GM19455 (cell line): ENCODE measurements around the gene SMC1B.
"Not testable (repeated sequence)": the region's sequence is repeated elsewhere in the genome, so short reads cannot be mapped to it uniquely, and the experiment has no call there.

Source experiments
- ATAC-seq: cut with Tn5 transposase; IDR thresholded peaks from one replicate; pipeline ENCODE4 v1.9.1; 2021; ENCODE audit not compliant: unreplicated experiment

Gene SMC1B

DNA sequence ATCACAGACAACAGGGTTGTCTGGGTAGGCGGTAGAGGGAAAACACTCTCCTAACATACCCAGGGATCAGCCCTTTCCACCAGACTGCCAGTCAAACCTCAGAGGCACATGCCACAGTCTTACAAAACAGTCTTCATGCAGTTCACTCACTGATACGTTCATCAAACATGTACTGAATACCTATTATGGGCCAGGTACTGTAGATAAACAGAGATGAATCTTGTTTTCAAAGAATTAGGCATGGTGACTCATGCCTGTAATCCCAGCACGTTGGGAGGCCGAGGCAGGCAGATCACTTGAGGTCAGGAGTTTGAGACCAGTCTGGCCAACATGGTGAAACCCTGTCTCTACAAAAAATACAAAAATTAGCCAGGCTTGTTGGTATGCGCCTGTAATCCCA lies 60.6 kb downstream of the SMC1B start:
- ATAC-seq = not testable (repeated sequence)

- ATAC-seq = no peak
Measured at GRCh38 chr22:45351956-45352355, 61.4 kb downstream of the SMC1B start.

DNA sequence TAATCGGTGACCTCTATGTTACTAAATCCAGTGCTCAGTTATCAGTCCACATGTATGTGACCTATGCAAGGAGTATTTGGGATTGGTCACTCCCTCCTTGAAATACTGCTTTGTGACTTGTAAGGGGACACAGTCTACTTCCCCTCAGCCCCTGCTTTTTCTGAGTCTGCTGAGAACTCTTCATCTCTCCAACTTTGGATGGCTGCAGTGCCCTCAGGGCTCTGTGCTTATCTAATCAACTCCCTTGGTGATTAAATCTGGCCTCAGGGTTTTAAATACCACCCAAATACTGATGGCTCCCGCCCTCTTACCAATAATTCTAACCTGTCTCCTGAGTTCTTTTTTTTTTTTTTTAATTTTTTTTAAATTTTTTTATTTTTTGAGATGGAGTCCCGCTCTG lies 63.5 kb downstream of the SMC1B start:
- ATAC-seq = no peak

DNA sequence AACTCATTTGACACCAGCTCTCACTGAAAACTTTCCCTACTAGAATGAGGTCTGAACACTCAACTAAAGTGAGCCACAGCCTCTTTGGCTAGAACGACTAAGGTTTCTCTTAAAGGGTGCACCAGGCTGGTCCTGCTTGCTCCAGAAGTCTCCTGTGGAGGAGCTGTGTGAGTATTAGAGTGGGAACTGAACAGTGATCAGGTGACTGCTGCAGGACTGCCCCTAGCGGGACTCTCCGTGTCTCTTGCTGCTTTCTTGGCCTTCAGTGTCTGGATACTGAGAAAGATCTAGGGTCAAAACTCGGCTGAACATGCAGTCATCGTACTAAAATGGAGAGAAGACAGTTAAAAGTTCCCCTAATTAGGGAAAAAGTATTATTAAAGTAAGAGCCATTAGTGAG lies 69.1 kb downstream of the SMC1B start:
- ATAC-seq = no peak

GRCh38 chr22:45343143-45343542 lies 70.3 kb downstream of the SMC1B start:
- ATAC-seq = no peak

- ATAC-seq = no peak
Measured at GRCh38 chr22:45341498-45341897, 71.9 kb downstream of the SMC1B start.

- no peak for ATAC-seq
Measured at GRCh38 chr22:45340323-45340722, 73.1 kb downstream of the SMC1B start.

DNA sequence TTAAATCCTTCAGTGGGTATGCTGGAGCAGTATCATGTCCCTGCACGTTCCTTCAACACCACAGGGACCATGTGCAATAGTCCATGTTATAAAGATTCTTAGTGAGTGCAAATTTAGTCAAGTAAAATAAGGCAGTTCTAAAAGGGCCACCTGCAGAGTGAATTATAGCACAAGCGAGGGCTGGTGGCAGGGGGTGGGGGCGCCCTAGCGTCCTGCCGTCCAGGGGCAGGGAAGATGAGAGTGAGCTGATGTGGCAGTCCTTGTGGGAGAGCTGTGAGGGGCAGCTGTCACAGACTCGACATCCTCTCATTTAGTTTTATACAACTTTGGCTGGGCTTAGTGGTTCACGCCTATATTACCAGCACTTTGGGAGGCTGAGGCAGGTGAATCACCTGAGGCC lies 74.6 kb downstream of the SMC1B start:
- no peak for ATAC-seq

GRCh38 chr22:45337536-45337935 lies 75.9 kb downstream of the SMC1B start:
- ATAC-seq = no peak

DNA sequence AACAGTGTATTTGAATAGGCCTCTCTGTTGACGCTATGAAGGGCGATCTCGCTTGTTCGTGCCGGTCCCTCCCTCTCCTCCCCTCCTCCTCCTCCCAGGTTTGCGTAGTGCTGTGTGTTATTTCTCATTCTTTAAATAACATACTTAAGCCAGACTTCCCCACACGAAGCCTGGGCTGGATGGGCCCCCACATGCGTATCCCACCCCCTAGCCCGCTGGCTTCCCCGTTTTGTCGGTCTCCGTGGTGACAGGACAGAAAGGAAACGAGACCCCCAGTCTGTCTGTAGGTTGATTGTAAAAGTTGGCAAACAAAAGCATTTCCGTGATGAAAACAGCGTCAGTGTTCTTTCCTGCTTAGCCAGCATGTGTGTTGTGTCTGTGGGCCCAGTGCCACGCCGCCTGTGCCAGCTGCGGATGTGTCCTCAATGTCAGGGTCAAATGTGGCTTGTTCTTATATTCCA lies 76.4 kb downstream of the SMC1B start:
- ATAC-seq = no peak

DNA sequence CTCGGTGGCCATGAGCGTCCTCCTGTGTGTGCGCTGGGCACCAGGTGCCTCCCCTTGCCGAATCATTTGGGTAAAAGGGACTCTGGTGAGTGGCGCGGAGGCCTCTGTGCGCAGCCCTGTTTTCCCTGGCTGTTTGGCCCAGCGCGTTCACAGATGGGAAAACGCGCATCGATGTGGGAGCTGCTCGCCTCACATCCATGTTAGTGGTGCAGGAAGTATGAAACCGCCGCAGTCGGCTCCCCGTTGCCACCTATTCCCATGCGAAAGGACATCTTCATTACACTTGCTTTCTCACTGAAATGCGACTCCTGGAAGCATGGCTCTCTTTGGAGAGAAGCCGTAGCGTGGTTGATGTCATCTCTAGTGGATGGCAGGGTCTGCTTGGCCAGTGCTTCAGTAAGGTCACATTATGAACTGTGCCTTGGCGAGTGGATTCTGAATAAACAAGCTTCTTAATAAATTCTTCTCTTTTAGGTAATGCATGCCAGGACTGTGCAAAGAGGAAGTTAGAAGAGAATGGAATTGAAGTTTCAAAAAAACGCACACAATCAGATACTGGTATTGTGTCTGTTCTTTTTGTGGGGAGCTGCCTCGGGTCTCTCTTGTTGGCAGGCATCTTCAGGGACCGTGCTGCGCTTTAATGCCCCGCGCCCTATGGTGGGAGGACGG lies 77.4 kb downstream of the SMC1B start:
- no peak for ATAC-seq

DNA sequence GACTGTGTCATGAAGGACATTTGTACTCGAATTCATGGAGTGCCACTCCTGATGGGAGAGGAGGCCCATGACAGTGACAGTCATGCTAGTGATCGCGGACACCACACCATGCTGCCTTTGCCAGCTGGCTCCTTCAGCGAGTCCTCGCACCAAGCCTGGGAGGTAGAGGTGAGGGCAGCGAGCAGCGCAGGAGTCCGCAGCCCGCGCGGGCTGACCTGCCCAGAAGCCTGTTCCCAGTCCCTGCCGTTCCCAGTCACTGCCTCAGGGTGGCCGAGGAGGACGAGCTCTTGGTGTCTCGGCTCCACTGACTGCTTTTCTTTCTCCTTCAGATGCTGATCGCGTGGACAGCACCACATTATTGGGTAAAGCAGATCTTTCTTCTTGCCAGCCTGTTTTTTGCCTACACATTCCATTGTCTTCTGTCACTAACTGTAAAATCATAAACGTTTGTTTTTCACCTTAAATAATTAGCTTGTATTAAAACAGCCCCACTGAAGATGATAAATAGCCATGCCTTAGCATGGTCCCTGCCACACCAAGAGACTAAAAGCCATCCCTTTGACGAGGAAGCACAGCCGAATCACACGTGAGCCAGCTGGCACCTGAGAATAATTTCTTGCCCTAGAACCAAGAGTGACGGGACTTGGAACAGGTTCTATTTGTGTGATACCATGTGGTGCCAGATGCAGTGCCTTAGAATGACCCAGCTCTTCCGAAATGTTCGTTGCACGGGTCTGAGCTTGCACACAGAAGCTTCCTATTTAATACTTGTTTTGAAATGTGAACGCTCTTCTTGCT lies 78.2 kb downstream of the SMC1B start:
- no peak for ATAC-seq

DNA sequence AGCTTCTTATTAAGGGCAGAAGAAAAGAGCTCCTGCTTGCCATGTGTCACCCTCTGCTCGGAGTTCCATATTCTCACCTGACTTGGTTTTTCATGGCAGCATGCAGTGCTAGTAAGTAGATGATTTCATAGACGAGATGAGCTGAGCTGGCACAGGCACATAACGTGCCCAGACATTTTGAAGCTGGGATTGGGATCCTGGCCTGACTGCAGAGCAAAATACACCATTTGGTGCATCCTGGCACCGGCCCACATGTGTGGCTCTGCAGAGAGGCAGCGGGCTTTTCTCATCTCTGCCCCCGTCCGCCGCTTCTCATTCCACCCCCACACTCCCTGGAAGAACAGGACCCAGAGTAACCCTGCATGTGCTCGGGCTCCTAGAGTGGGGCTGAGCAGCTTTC lies 78.9 kb downstream of the SMC1B start:
- ATAC-seq = no peak

DNA sequence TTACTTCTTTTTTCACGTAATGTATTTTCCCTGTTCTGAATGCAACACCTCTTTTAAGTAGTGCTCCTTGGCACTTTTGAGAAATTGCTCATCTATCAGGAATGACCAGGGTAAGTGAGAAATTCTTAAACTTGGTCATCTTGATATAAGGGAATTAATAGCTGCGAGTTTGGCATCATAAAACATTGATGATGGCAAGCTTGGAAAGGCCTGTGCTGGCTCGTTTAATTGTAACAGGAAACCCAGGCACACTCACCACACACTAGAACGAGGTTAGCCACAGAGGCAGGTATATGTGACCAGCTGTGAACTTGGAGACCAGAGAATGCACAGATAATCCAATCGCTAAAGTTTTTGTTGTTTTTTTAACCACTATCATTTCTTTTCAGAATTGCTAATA lies 79.3 kb downstream of the SMC1B start:
- ATAC-seq = no peak

DNA sequence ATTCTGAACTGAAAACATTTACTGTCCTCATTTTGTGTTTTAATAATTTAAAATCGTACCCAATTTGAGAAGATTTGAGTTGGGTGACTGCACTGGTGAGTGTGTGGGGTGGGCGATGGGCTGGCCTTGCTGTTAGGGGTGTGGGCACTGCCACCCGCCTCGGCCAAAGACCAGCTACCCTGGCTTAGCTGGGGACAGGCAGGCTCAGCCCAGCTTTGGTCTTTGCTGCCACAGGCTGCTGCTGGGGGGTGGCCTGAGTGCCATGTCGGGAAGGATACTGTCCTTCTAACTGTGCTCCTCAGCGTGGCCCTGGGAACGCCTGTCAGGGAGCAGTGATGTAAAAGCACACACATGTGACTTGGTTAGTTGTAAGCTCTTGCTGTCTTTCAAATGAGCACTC lies 81.4 kb downstream of the SMC1B start:
- no peak for ATAC-seq

- ATAC-seq = no peak
Measured at GRCh38 chr22:45331486-45331885, 81.9 kb downstream of the SMC1B start.

GRCh38 chr22:45330548-45330947 lies 82.9 kb downstream of the SMC1B start:
- ATAC-seq = no peak

DNA sequence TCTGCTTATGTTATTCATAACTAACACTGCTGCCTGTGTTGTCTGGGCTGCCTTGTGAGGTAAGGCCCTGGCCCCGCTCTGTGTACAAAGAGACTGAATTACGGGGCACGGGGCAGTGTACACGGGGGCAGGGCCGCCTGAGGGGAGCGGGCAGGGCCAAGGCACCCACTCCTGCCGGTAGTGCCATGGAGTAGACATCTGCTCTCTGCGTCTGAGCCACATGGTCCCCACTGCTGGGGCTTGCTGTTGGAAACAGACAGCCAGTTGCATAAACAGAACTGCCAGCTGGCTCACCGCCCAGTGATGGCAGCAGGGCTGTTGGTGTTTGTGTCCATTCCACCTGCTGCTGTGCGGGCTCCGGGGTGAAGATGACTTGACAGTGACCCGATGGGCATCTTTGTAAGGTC lies 83.9 kb downstream of the SMC1B start:
- ATAC-seq = no peak

DNA sequence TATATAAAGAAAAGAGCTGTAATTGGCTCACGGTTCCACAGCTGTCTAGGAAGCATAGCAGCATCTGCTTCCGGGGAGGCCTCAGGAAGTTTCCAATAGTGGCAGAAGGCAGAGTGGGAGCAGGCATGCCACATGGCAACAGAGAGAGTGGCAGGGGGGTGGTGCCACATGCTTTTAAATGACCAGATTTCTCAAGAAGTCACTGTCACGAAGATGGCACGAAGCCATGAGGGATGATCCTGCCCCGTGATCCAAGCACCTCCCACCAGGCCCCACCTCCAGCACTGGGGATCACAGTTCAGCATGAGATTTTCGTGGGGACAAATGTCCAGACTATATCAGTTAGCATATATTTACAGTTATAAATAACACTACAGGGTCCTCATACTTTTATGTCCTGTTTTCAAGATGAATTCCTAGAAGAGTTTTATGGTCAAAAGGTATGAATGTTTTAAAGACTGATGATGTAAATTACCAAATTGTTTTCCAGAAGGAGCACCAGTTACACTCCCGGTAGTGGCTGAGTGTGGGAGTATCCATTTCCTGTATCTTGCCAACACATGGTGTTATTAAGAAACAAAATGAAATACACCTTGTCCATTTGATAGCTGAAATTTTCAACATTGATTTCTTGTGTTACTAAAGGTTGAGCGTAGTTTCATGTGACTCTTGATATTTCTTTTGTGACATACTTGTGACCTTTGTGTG lies 84.4 kb downstream of the SMC1B start:
- no peak for ATAC-seq

DNA sequence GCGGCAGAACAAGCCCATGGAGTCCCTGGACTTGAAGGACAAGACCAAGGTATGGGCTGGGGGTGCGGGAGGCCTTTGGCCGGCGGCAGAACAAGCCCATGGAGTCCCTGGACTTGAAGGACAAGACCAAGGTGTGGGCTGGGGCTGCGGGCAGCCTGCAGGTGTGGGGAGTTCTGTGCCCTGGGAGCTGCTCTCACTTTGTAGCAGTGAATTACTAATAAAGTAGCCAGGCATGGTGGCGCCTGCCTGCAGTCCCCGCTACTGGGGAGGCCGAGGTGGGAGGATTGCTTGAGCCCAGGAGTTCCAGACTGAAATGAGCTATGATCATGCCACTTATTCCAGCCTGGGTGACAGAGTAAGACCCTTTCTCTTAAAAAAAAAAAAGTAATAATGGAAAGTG lies 85.1 kb downstream of the SMC1B start:
- not testable (repeated sequence) for ATAC-seq

- ATAC-seq = no peak
Measured at GRCh38 chr22:45324311-45324711, 89.1 kb downstream of the SMC1B start.

- ATAC-seq = no peak
Measured at GRCh38 chr22:45323695-45324094, 89.7 kb downstream of the SMC1B start.
